Measurements from ENCODE around the gene NDUFAF3.

NDUFAF3 gene

GRCh38 chr3:49023775-49024174 is 1.9 kb downstream of the NDUFAF3 start:
- Histone ChIP-seq H2BK120ac (ENCODE audit: low read depth, low read length) (no peak overlapping the region), H3K27me3 (ENCODE audit: insufficient read depth, low read length, poor library complexity) (no peaks in the 10 kb centered on the region), H2BK5ac (ENCODE audit: low read length) (no peak overlapping the region), H3K4me1 (ENCODE audit: control insufficient read depth, low read depth, low read length) (peaks cover 16% of the 10 kb centered on the region), H3K79me1 (ENCODE audit: low read length) (peaks cover 22% of the 10 kb centered on the region), H3K18ac (ENCODE audit: low read length) (no peak overlapping the region), H3K9ac (ENCODE audit: low read length) (no peak overlapping the region), H2BK15ac (replicated peaks; ENCODE audit: low read depth) (no peak overlapping the region), H3K4me2 (ENCODE audit: low read length) (no peak overlapping the region), H3K4ac (ENCODE audit: low read depth, low read length) (no peak overlapping the region), H3K27ac (ENCODE audit: low read depth, low read length) (no peak overlapping the region), H3K4me3 (ENCODE audit: low read length) (no peak overlapping the region), H4K8ac (ENCODE audit: low read depth, low read length) (no peak overlapping the region), H2AK5ac (ENCODE audit: low read length) (no peak overlapping the region), H3K79me2 (ENCODE audit: control insufficient read depth, insufficient read depth, low read length) (peaks cover 24% of the 10 kb centered on the region), H3K36me3 (ENCODE audit: control insufficient read depth, insufficient read depth, low read length) (peaks cover 20% of the 10 kb centered on the region), H3K23ac (ENCODE audit: low read length) (no peak overlapping the region), H4K5ac (ENCODE audit: low read length) (no peak overlapping the region), H3K56ac (ENCODE audit: low read length) (no peak overlapping the region)
- no peak for DNase-seq
- WGBS (ENCODE audit: extremely low coverage, insufficient coverage, low lambda C conversion rate): no CpG with 5 or more reads among the region's 4 CpGs

GRCh38 chr3:49024449-49024848 is 2.5 kb downstream of the NDUFAF3 start:
- no peak for DNase-seq
- Histone ChIP-seq H4K5ac (ENCODE audit: low read length) (no peak overlapping the region), H3K9ac (ENCODE audit: low read length) (no peak overlapping the region), H3K18ac (ENCODE audit: low read length) (no peak overlapping the region), H2BK15ac (replicated peaks; ENCODE audit: low read depth) (no peak overlapping the region), H3K79me1 (ENCODE audit: low read length) (peaks cover 24% of the 10 kb centered on the region), H3K27me3 (ENCODE audit: insufficient read depth, low read length, poor library complexity) (no peaks in the 10 kb centered on the region), H3K4me1 (ENCODE audit: control insufficient read depth, low read depth, low read length) (peaks cover 16% of the 10 kb centered on the region), H2BK5ac (ENCODE audit: low read length) (no peak overlapping the region), H2AK5ac (ENCODE audit: low read length) (no peak overlapping the region), H3K79me2 (ENCODE audit: control insufficient read depth, insufficient read depth, low read length) (peaks cover 26% of the 10 kb centered on the region), H4K8ac (ENCODE audit: low read depth, low read length) (no peak overlapping the region), H3K4ac (ENCODE audit: low read depth, low read length) (no peak overlapping the region), H3K4me2 (ENCODE audit: low read length) (no peak overlapping the region), H3K23ac (ENCODE audit: low read length) (no peak overlapping the region), H3K36me3 (ENCODE audit: control insufficient read depth, insufficient read depth, low read length) (peaks cover 20% of the 10 kb centered on the region), H3K4me3 (ENCODE audit: low read length) (no peak overlapping the region), H3K56ac (ENCODE audit: low read length) (no peak overlapping the region), H2BK120ac (ENCODE audit: low read depth, low read length) (no peak overlapping the region), H3K27ac (ENCODE audit: low read depth, low read length) (no peak overlapping the region)
- no CpG with 5 or more reads among the region's 5 CpGs for WGBS (ENCODE audit: extremely low coverage, insufficient coverage, low lambda C conversion rate)

DNA sequence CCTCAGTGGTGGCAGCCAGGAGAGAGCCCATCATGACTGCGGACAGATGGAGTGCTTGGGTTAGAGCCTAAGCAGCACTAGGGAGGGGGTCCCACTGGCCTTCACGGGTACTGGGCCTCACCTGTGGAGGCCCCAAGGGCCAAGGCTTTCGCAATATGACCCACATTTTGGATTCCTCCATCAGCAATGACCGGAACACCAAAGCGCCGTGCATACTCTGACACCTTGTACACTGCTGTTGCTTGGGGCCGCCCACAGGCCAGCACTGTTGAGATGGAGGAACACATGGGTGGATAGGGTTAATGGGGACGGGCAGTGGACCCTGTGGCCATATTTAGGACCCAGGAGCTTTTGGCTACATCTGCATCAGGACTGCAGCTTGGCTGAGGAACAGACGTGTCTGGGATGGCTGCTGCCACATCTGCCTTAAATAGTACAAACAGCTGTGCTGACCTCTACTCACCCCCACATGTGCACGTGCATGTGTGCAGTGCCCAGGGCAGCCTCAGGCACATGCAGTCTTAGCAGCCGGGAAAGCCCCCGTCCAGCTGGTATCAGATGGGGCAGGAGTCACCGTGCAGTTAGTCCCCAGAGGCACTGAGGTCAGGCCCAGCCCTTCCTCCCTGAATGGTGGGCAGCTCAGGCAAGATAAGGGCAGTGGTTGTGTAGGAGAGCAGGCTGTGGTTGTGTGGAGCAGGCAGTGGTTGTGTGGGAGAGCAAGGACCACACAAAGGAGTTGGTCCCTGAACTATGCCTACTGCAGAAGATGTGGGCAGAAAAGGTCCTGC is 3.3 kb downstream of the NDUFAF3 start:
- peaks cover 22% of the 10 kb centered on the region for H3K79me1 ChIP-seq (ENCODE audit: low read length)
- H3K27me3 ChIP-seq (ENCODE audit: insufficient read depth, low read length, poor library complexity): no peaks in the 10 kb centered on the region
- peaks cover 14% of the 10 kb centered on the region for H3K4me1 ChIP-seq (ENCODE audit: control insufficient read depth, low read depth, low read length)
- H2BK5ac ChIP-seq (ENCODE audit: low read length): no peak overlapping the region
- H4K8ac ChIP-seq (ENCODE audit: low read depth, low read length): no peak overlapping the region
- peaks cover 25% of the 10 kb centered on the region for H3K79me2 ChIP-seq (ENCODE audit: control insufficient read depth, insufficient read depth, low read length)
- H3K9ac ChIP-seq (ENCODE audit: low read length): no peak overlapping the region
- no peak overlapping the region for H2BK120ac ChIP-seq (ENCODE audit: low read depth, low read length)
- no peak overlapping the region for H3K4me2 ChIP-seq (ENCODE audit: low read length)
- no CpG with 5 or more reads among the region's 13 CpGs for WGBS (ENCODE audit: extremely low coverage, insufficient coverage, low lambda C conversion rate)
- peaks cover 20% of the 10 kb centered on the region for H3K36me3 ChIP-seq (ENCODE audit: control insufficient read depth, insufficient read depth, low read length)
- no peak overlapping the region for H3K56ac ChIP-seq (ENCODE audit: low read length)
- H3K23ac ChIP-seq (ENCODE audit: low read length): no peak overlapping the region
- DNase-seq: no peak
- no peak overlapping the region for H2BK15ac ChIP-seq (replicated peaks; ENCODE audit: low read depth)
- H3K4me3 ChIP-seq (ENCODE audit: low read length): no peak overlapping the region
- H4K5ac ChIP-seq (ENCODE audit: low read length): no peak overlapping the region
- H3K18ac ChIP-seq (ENCODE audit: low read length): no peak overlapping the region
- no peak overlapping the region for H3K27ac ChIP-seq (ENCODE audit: low read depth, low read length)
- no peak overlapping the region for H3K4ac ChIP-seq (ENCODE audit: low read depth, low read length)
- H2AK5ac ChIP-seq (ENCODE audit: low read length): no peak overlapping the region

DNA sequence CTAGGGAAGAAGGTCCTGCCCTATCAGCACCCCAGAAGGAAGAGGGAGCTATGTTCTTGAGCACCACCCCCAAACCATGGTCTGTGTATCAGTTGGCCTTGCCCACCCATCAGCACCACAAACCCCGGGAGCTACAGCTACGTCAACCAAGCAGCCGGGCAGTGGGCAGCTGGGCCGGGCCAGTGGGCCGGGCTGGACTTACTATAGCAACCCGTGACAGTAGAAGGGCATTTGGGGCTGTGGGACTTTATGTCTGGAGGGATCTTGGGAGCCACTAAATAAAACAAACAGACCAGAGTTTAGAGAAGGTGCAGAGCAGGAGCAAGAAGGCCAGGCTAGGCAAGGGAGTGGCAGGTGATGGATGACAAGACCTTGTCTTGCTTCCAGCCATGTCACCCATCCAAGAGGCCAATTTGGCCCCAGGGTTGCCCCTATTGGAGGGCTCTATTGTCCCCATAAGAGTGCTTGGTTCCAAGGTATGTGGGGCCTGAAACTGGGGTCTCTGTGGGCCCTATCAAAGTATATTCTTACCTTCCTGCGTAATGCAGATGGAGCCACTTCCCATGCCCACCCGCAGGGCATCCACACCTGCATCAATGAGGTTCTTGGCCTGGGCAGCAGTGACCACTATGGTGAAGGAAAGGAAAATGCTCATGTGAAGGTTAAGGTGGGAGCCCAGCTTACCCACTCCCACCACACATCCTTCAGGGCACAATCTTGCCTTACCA is 4.0 kb downstream of the NDUFAF3 start:
- Histone ChIP-seq H3K36me3 (ENCODE audit: control insufficient read depth, insufficient read depth, low read length) (peaks cover 20% of the 10 kb centered on the region), H3K9ac (ENCODE audit: low read length) (no peak overlapping the region), H2BK5ac (ENCODE audit: low read length) (no peak overlapping the region), H3K79me1 (ENCODE audit: low read length) (peaks cover 20% of the 10 kb centered on the region), H3K4ac (ENCODE audit: low read depth, low read length) (no peak overlapping the region), H2BK15ac (replicated peaks; ENCODE audit: low read depth) (no peak overlapping the region), H3K4me2 (ENCODE audit: low read length) (no peak overlapping the region), H3K27me3 (ENCODE audit: insufficient read depth, low read length, poor library complexity) (no peaks in the 10 kb centered on the region), H3K23ac (ENCODE audit: low read length) (no peak overlapping the region), H3K79me2 (ENCODE audit: control insufficient read depth, insufficient read depth, low read length) (peaks cover 20% of the 10 kb centered on the region), H2AK5ac (ENCODE audit: low read length) (no peak overlapping the region), H3K4me1 (ENCODE audit: control insufficient read depth, low read depth, low read length) (peaks cover 14% of the 10 kb centered on the region), H2BK120ac (ENCODE audit: low read depth, low read length) (no peak overlapping the region), H3K18ac (ENCODE audit: low read length) (no peak overlapping the region), H3K27ac (ENCODE audit: low read depth, low read length) (no peak overlapping the region), H4K8ac (ENCODE audit: low read depth, low read length) (no peak overlapping the region), H3K56ac (ENCODE audit: low read length) (no peak overlapping the region), H4K5ac (ENCODE audit: low read length) (no peak overlapping the region), H3K4me3 (ENCODE audit: low read length) (no peak overlapping the region)
- WGBS (ENCODE audit: extremely low coverage, insufficient coverage, low lambda C conversion rate): no CpG with 5 or more reads among the region's 8 CpGs
- no peak for DNase-seq

GRCh38 chr3:49026536-49026935 is 4.6 kb downstream of the NDUFAF3 start:
- H2BK5ac ChIP-seq (ENCODE audit: low read length): no peak overlapping the region
- no peak overlapping the region for H4K5ac ChIP-seq (ENCODE audit: low read length)
- WGBS (ENCODE audit: extremely low coverage, insufficient coverage, low lambda C conversion rate): no CpG with 5 or more reads among the region's 3 CpGs
- no peak overlapping the region for H4K8ac ChIP-seq (ENCODE audit: low read depth, low read length)
- H3K4ac ChIP-seq (ENCODE audit: low read depth, low read length): no peak overlapping the region
- H3K27ac ChIP-seq (ENCODE audit: low read depth, low read length): no peak overlapping the region
- H3K23ac ChIP-seq (ENCODE audit: low read length): no peak overlapping the region
- peaks cover 20% of the 10 kb centered on the region for H3K79me1 ChIP-seq (ENCODE audit: low read length)
- peaks cover 23% of the 10 kb centered on the region for H3K36me3 ChIP-seq (ENCODE audit: control insufficient read depth, insufficient read depth, low read length)
- H3K27me3 ChIP-seq (ENCODE audit: insufficient read depth, low read length, poor library complexity): no peaks in the 10 kb centered on the region
- H2BK120ac ChIP-seq (ENCODE audit: low read depth, low read length): no peak overlapping the region
- H3K9ac ChIP-seq (ENCODE audit: low read length): no peak overlapping the region
- H2AK5ac ChIP-seq (ENCODE audit: low read length): no peak overlapping the region
- peaks cover 14% of the 10 kb centered on the region for H3K4me1 ChIP-seq (ENCODE audit: control insufficient read depth, low read depth, low read length)
- no peak overlapping the region for H3K4me2 ChIP-seq (ENCODE audit: low read length)
- no peak overlapping the region for H3K18ac ChIP-seq (ENCODE audit: low read length)
- H3K56ac ChIP-seq (ENCODE audit: low read length): no peak overlapping the region
- no peak overlapping the region for H3K4me3 ChIP-seq (ENCODE audit: low read length)
- H3K79me2 ChIP-seq (ENCODE audit: control insufficient read depth, insufficient read depth, low read length): peaks cover 20% of the 10 kb centered on the region
- no peak overlapping the region for H2BK15ac ChIP-seq (replicated peaks; ENCODE audit: low read depth)
- no peak for DNase-seq

All from mesendoderm (in vitro differentiated cells).